DND-41 (cell line): Measurements from ENCODE around the gene FRS3.

Experiments
- ATAC-seq: fragments of 200-7000 bp; cut with Tn5 transposase; 3 replicates; pipeline ENCODE4 v1.9.1; 2021; ENCODE audit warnings: low read depth; ENCODE audit not compliant: insufficient read depth
- DNase-seq: peaks from one replicate; pipeline ENCODE4 v3.0.0-alpha.2; 2020
- H2AFZ ChIP-seq: 2 replicates; pipeline ENCODE4 v1.6.0; 2012; ENCODE audit warnings: low read depth, low read length
- H3K27ac ChIP-seq: 2 replicates; pipeline ENCODE4 v1.5.1; 2012; ENCODE audit warnings: low read length, inconsistent platforms
- H3K27me3 ChIP-seq: fragments of 200-600 bp; sonication (generic); 2 replicates; pipeline ENCODE4 v1.6.0; 2012; ENCODE audit warnings: low read length, mild to moderate bottlenecking, inconsistent platforms; ENCODE audit not compliant: insufficient read depth, poor library complexity
- H3K36me3 ChIP-seq: 2 replicates; pipeline ENCODE4 v1.5.1; 2012; ENCODE audit warnings: low read length, inconsistent platforms; ENCODE audit not compliant: insufficient read depth
- H3K4me1 ChIP-seq: 2 replicates; pipeline ENCODE4 v1.5.1; 2012; ENCODE audit warnings: mild to moderate bottlenecking, low read length; ENCODE audit not compliant: insufficient read depth
- H3K4me2 ChIP-seq: 2 replicates; pipeline ENCODE4 v1.6.0; 2012; ENCODE audit warnings: mild to moderate bottlenecking, moderate library complexity, low read length, inconsistent platforms; ENCODE audit not compliant: insufficient read depth
- H3K4me3 ChIP-seq, 2 experiments: fragments of 200-600 bp in 1 of 2; shearing (Covaris generic) in 1 of 2; 2 replicates each; pipeline ENCODE4 v1.5.1; 2012 to 2016; ENCODE audit warnings: inconsistent platforms in 2 of 2, low read length in 2 of 2, mild to moderate bottlenecking in 2 of 2, low read depth in 1 of 2, moderate library complexity in 1 of 2
- H3K79me2 ChIP-seq: 2 replicates; pipeline ENCODE4 v1.6.0; 2012; ENCODE audit warnings: low read length, inconsistent platforms; ENCODE audit not compliant: insufficient read depth
- H3K9ac ChIP-seq: 2 replicates; pipeline ENCODE4 v1.6.0; 2012; ENCODE audit warnings: low read depth, mild to moderate bottlenecking, inconsistent platforms, low read length, moderate library complexity
- H3K9me3 ChIP-seq: 2 replicates; pipeline ENCODE4 v1.5.1; 2012; ENCODE audit warnings: low read length, moderate library complexity, mild to moderate bottlenecking, inconsistent platforms; ENCODE audit not compliant: insufficient read depth, severe bottlenecking
- H4K20me1 ChIP-seq: 2 replicates; pipeline ENCODE4 v1.6.0; 2012; ENCODE audit warnings: low read length; ENCODE audit not compliant: insufficient read depth
- CTCF ChIP-seq: IDR thresholded peaks from 2 replicates; pipeline ENCODE4 v1.5.1; 2012; ENCODE audit warnings: borderline replicate concordance, low read length, moderate library complexity, mild to moderate bottlenecking; ENCODE audit not compliant: poor library complexity, severe bottlenecking; ENCODE audit errors: extremely low read depth
- EZH2 ChIP-seq: IDR thresholded peaks from 3 replicates; pipeline ENCODE4 v1.6.1; 2012; ENCODE audit warnings: borderline replicate concordance, low read depth, mild to moderate bottlenecking, moderate library complexity, low read length, inconsistent platforms; ENCODE audit not compliant: severe bottlenecking

FRS3 gene

DNA sequence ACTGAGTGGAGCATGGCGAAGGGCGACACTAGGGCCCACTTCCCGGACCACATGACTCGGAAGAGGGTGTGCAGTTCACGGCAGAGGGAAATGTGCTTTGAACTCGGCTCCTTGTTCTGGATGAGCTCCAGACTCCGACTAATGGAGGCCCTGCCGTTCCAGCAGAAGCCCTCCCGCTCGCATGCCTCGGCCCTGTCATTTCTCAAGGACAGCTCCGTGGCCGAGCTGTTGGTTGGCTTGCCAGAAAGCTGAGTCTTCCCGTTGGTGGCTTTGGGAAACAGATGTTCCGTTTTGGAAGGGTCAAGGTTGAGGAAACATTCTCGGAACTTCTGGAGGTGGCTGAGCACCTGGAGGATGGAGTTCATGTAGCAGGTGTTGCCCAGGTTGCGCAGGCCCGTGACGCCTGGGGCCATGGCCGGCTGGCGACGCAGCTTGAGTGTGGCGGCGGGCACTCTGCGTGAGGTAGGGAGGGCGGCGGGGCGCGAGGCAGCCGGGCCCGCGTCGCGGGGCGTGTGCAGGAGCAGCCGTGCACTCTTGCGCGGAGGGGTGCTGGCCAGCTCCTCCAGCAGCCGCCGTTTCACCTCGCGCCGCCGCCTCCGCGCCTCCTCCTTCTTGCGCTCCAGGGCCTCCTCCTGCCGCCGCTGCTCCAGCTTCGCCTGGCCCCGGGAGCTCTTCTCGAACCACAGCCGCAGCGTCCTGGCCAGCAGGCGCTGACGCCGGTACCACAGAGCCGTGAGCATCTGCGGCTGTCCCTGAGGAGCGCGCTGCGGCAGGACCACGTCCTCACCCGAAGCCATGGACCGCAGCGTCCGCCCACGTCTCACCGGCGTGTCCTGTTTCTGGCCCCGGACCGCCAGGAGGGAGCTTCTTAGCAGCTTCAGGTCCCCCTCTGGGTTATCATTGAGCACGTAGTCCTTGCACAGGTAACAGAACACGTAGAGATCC lies 26.4 kb upstream of the FRS3 start:
- ATAC-seq (no peak), DNase-seq (no peak)
- H3K36me3 ChIP-seq = peaks cover 43% of the 10 kb centered on the region
- H3K27me3 ChIP-seq = no peaks in the 10 kb centered on the region
- no peaks in the 10 kb centered on the region for H4K20me1 ChIP-seq
- no peak overlapping the region for H3K9ac ChIP-seq
- H3K4me1 ChIP-seq = no peaks in the 10 kb centered on the region
- 0 out of 2 replicates have a peak, but pooled peaks cover 2% of the 10 kb centered on the region for H3K79me2 ChIP-seq
- H3K4me3 ChIP-seq = no peak overlapping the region
- H3K4me2 ChIP-seq = no peak overlapping the region
- H3K9me3 ChIP-seq = no peaks in the 10 kb centered on the region
- H3K27ac ChIP-seq = no peak overlapping the region
- H2AFZ ChIP-seq = no peak overlapping the region
- TF ChIP-seq EZH2 = no peak
- TF ChIP-seq CTCF = no peak

- Histone ChIP-seq H3K4me1 (no peaks in the 10 kb centered on the region), H3K36me3 (peaks cover 72% of the 10 kb centered on the region), H3K79me2 (no peaks in the 10 kb centered on the region), H3K27me3 (no peaks in the 10 kb centered on the region), H4K20me1 (no peaks in the 10 kb centered on the region), H3K9me3 (no peaks in the 10 kb centered on the region), H3K27ac (no peak overlapping the region), H2AFZ (no peak overlapping the region), H3K4me2 (no peak overlapping the region), H3K9ac (no peak overlapping the region), H3K4me3 (no peak overlapping the region)
- ATAC-seq (peak; percentile 39; the same call in 1 of the 3 replicates), DNase-seq (no peak)
- TF ChIP-seq CTCF (peak; percentile 47), EZH2 (no peak)
Measured at GRCh38 chr6:41801380-41801779, 21.7 kb upstream of the FRS3 start.

GRCh38 chr6:41799559-41799911 lies 19.8 kb upstream of the FRS3 start:
- H3K4me1 ChIP-seq = no peaks in the 10 kb centered on the region
- no peak overlapping the region for H3K9ac ChIP-seq
- no peak overlapping the region for H3K27ac ChIP-seq
- TF ChIP-seq CTCF (no peak), EZH2 (no peak)
- H3K79me2 ChIP-seq = no peaks in the 10 kb centered on the region
- no peaks in the 10 kb centered on the region for H4K20me1 ChIP-seq
- H3K4me3 ChIP-seq = no peak overlapping the region
- no peak overlapping the region for H3K4me2 ChIP-seq
- peaks cover 72% of the 10 kb centered on the region for H3K36me3 ChIP-seq
- H3K27me3 ChIP-seq = no peaks in the 10 kb centered on the region
- no peak for ATAC-seq
- no peak overlapping the region for H2AFZ ChIP-seq
- H3K9me3 ChIP-seq = no peaks in the 10 kb centered on the region
- no peak for DNase-seq
